Cortex of kidney (tissue), 1 donor: ENCODE data around the gene GAGE10.
"Not testable (repeated sequence)": the region's sequence is repeated elsewhere in the genome, so short reads cannot be mapped to it uniquely, and the experiment has no call there.

Experiments
- DNase-seq: peaks from one replicate; lab custom pipeline; 2025; lab: John Stamatoyannopoulos, UW

Gene GAGE10

DNA sequence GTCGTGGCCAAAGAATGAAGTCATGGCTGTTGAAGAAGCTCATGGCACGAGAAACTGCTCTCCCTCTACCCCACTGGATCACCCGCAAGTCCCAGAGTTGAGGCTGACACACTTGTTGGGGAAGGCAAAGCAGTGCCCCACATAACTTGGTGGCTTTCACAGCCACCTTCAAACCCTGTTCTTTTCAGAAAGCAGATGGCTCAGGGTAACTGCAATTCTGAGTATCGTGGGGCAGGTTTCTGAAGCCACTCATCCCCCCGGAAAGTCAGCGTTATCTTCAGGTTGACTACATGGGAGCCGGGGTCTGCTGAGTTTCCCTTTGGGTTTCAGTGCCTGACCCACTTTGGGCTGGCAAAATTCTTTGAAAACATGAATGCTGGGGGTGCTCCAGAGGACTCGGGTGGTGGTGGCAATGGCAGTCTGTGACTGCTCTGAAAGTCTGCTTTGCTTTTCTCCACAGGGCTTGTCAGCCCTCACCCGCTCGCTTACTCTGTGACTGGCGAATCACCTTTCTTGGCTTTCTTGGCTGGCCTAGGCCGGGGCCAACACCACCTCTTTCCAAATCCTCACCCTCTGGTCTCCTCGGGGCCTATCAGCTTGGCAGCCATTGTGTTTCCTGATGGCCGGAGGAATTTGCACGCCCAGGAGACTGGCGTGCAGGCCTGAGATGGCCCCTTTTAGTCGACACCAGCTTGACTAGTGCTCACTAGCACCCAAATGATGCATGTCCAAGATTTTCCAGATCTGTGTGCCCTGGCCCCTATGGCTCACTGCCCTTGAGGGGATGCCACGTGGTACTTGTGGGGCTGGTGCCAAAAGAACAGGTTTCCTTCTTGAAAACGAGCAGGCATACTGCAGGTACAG lies 26.5 kb upstream of the GAGE10 start:
- no peak for DNase-seq

- no peak for DNase-seq
Measured at GRCh38 chrX:49277535-49277830, 26.0 kb upstream of the GAGE10 start.

GRCh38 chrX:49278081-49278480 lies 25.4 kb upstream of the GAGE10 start:
- DNase-seq: no peak

GRCh38 chrX:49282647-49283011 lies 20.8 kb upstream of the GAGE10 start:
- no peak for DNase-seq

GRCh38 chrX:49284212-49284611 lies 19.2 kb upstream of the GAGE10 start:
- DNase-seq: no peak

- DNase-seq: no peak
Measured at GRCh38 chrX:49286136-49286535, 17.3 kb upstream of the GAGE10 start.

GRCh38 chrX:49286581-49286980 lies 16.9 kb upstream of the GAGE10 start:
- DNase-seq: no peak

- no peak for DNase-seq
Measured at GRCh38 chrX:49287665-49288064, 15.8 kb upstream of the GAGE10 start.

GRCh38 chrX:49290215-49290614 lies 13.2 kb upstream of the GAGE10 start:
- no peak for DNase-seq

- DNase-seq: no peak
Measured at GRCh38 chrX:49291615-49292337, 11.7 kb upstream of the GAGE10 start.

GRCh38 chrX:49292400-49293362 lies 10.8 kb upstream of the GAGE10 start:
- DNase-seq: no peak

- DNase-seq: not testable (repeated sequence)
Measured at GRCh38 chrX:49299293-49299692, 4.2 kb upstream of the GAGE10 start.

DNA sequence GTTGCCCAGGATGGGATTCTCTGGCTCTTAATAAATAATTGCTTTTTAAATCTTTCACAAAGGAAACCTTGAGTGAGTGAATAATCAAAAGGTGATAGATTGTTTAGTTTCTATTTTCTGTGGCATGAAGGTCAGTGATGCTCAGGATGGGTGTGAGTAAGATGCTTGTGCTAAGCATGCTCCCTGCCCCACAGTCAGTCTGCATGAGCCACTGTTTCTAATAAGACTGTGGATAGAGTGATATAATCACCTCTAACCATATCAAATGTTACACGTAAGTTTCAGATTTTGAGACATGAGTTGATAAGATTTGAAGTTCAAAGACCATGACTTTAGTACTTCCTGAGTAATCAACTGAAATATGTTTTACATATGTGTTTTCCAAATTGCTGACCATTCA lies 2.7 kb upstream of the GAGE10 start:
- DNase-seq: no peak

- DNase-seq: not testable (repeated sequence)
Measured at GRCh38 chrX:49307775-49308174, 4.3 kb downstream of the GAGE10 start.

- DNase-seq: no peak
Measured at GRCh38 chrX:49308604-49309269, 5.3 kb downstream of the GAGE10 start.

DNA sequence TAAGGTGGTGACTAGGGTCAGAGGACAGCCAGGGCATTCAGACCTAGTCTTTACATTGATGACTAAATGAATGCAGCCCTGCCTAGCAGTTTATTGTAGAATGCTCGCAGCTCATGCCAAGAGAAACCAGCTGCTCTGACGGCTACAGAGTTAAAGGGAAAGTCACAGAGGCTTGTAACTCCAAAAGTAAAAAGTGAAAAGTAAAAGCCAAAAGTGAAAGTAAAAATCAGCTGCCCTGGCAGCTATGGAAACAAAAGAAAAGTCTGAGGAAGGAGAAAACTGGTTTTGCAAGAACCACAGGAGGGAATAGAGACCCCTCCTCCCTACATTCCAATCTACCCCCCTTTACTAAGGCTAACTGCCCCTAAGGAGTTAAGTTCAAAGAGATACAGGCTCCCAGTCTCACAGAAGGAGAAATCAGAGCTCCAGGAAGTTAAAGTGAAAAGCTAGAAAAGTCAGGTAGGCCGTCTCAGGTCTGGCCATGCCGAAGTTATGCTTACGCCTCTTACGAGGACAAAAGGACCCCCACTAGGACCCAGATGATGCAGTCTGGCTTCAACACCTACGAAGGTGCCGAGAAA lies 6.0 kb downstream of the GAGE10 start:
- no peak for DNase-seq

GRCh38 chrX:49310371-49310770 lies 6.9 kb downstream of the GAGE10 start:
- no peak for DNase-seq

GRCh38 chrX:49312176-49312575 lies 8.7 kb downstream of the GAGE10 start:
- no peak for DNase-seq

DNA sequence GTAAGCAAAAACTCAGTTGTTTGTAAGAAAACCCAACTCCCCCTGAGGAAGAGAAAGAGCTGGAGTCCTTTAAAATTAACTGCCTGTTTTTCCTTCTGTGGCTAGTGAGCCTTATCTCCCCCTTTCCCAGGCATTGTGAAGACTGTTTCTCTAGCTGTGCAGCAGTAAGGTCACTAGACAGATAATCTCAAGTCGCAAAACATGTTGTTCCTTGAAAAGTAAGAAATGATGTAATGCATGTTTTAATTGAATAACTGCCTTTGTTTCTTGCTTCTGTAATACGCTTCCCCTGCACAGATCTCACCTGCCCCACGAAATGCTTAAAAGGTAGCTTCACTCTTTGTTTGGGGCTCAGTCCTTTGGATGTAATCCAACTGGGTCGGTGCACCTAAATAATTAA lies 12.6 kb downstream of the GAGE10 start:
- DNase-seq: no peak

DNA sequence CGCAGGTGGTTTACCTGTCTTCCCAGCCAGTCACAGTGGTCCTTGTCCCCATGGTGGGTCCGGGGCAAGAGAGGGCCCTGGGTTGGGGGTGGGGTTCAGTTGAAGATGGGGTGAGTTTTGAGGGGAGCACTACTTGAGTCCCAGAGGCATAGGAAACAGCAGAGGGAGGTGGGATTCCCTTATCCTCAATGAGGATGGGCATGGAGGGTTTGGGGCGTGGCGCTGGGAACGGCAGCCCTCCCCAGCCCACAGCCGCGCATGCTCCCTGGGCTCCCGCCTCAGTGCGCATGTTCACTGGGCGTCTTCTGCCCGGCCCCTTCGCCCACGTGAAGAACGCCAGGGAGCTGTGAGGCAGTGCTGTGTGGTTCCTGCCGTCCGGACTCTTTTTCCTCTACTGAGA lies 18.3 kb downstream of the GAGE10 start, which contains the start of gene GAGE12J:
TSS of gene GAGE12J (plus strand) at position 301 of the 400 bp plus-strand sequence. CDS start 1,157 bp downstream, outside the sequence.
- not testable (repeated sequence) for DNase-seq

GRCh38 chrX:49322266-49322665 lies 18.8 kb downstream of the GAGE10 start:
- DNase-seq: not testable (repeated sequence)
